SK-N-SH (cell line): Measurements from ENCODE around the gene SLC24A4. TPM values are rescaled to one million over a fixed set of nuclear protein-coding genes. Genes with fewer than 3 reads are reported as not detected.

Experiments used
- CTCF ChIA-PET: fragments of 300-600, 350-600 bp; formaldehyde crosslinking; extraction: SDS; loops from one replicate; lab custom pipeline; 2021; lab: Yijun Ruan, JAX
- POLR2A ChIA-PET: fragments of 350-600 bp; sonication (Branson Sonifier 250); formaldehyde crosslinking; extraction: SDS; loops from one replicate; lab custom pipeline; 2020; ENCODE audit warnings: antibody characterized with exemption, inconsistent platforms; lab: Yijun Ruan, JAX
- DNase-seq: peaks from one replicate; pipeline ENCODE4 v3.0.0; 2012
- H2AFZ ChIP-seq: fragments of 200-600 bp; sonication (generic); 2 replicates; pipeline ENCODE4 v1.8.1; 2016; ENCODE audit warnings: antibody characterized with exemption, mild to moderate bottlenecking, low read depth
- H3F3A ChIP-seq: fragments of 200-600 bp; sonication (generic); replicated peaks from 2 replicates; pipeline ENCODE3; 2016; ENCODE audit warnings: antibody characterized with exemption, mild to moderate bottlenecking; ENCODE audit not compliant: insufficient read depth
- H3K27ac ChIP-seq, 2 experiments: fragments of 200-500 bp in 1 of 2; fragments of 200-600 bp in 1 of 2; sonication (Bioruptor generic) in 1 of 2; sonication (generic), shearing (Covaris generic) in 1 of 2; 2 replicates each; pipeline versions ENCODE4 v1.5.1 to v1.6.1; 2014 to 2016; ENCODE audit warnings: low read depth in 2 of 2, inconsistent platforms in 1 of 2, low read length in 1 of 2, mild to moderate bottlenecking in 1 of 2, mixed read lengths in 1 of 2
- H3K27me3 ChIP-seq: fragments of 200-600 bp; sonication (generic), shearing (Covaris generic); 2 replicates; pipeline ENCODE4 v1.6.1; 2016; ENCODE audit warnings: mixed run types; ENCODE audit not compliant: insufficient read depth
- H3K36me3 ChIP-seq, 2 experiments: fragments of 200-500 bp in 1 of 2; fragments of 200-600 bp in 1 of 2; sonication (Bioruptor generic) in 1 of 2; sonication (generic) in 1 of 2; replicated peaks in 1 of 2; 2 replicates each; pipeline versions ENCODE3 to v1.5.1; 2014 to 2016; ENCODE audit warnings: low read length in 1 of 2, mild to moderate bottlenecking in 1 of 2; ENCODE audit not compliant: insufficient read depth in 2 of 2, control insufficient read depth in 1 of 2
- H3K4me1 ChIP-seq, 2 experiments: fragments of 200-500 bp in 1 of 2; fragments of 200-600 bp in 1 of 2; sonication (Bioruptor generic) in 1 of 2; sonication (generic), shearing (Covaris generic) in 1 of 2; 2 replicates each; pipeline versions ENCODE4 v1.5.1 to v1.6.1; 2014 to 2016; ENCODE audit warnings: low read depth in 1 of 2, low read length in 1 of 2, mixed run types in 1 of 2; ENCODE audit not compliant: insufficient read depth in 2 of 2, control insufficient read depth in 1 of 2
- H3K4me2 ChIP-seq: fragments of 200-600 bp; sonication (generic), shearing (Covaris generic); 2 replicates; pipeline ENCODE4 v1.6.1; 2017; ENCODE audit warnings: mixed run types
- H3K4me3 ChIP-seq, 2 experiments: fragments of 200-500 bp in 1 of 2; fragments of 200-600 bp in 1 of 2; sonication (Bioruptor generic) in 1 of 2; sonication (generic), shearing (Covaris generic) in 1 of 2; 2 replicates each; pipeline versions ENCODE4 v1.5.1 to v1.8.1; 2014 to 2016; ENCODE audit warnings: low read depth in 2 of 2, inconsistent platforms in 1 of 2, low read length in 1 of 2, mild to moderate bottlenecking in 1 of 2, mixed read lengths in 1 of 2, moderate library complexity in 1 of 2
- H3K79me2 ChIP-seq: fragments of 200-600 bp; sonication (generic); 2 replicates; pipeline ENCODE4 v1.8.1; 2017; ENCODE audit warnings: mild to moderate bottlenecking; ENCODE audit not compliant: insufficient read depth
- H3K9ac ChIP-seq: fragments of 200-600 bp; sonication (generic); 2 replicates; pipeline ENCODE4 v1.6.1; 2017; ENCODE audit warnings: mixed run types
- H3K9me2 ChIP-seq: fragments of 200-600 bp; sonication (generic); 2 replicates; pipeline ENCODE4 v1.6.1; 2017; ENCODE audit warnings: mixed run types
- H3K9me3 ChIP-seq: fragments of 200-600 bp; sonication (generic); 2 replicates; pipeline ENCODE4 v1.6.1; 2017; ENCODE audit warnings: mixed run types, mild to moderate bottlenecking, moderate library complexity
- H4K20me1 ChIP-seq: fragments of 200-600 bp; sonication (generic); 2 replicates; pipeline ENCODE4 v1.6.1; 2017; ENCODE audit warnings: mild to moderate bottlenecking, mixed run types; ENCODE audit not compliant: insufficient read depth
- ELF1 ChIP-seq: IDR thresholded peaks from 2 replicates; pipeline ENCODE4 v1.4.0; 2012
- GATA2 ChIP-seq: sonication (generic); formaldehyde crosslinking; IDR thresholded peaks from 2 replicates; pipeline ENCODE4 v1.5.0; 2020; ENCODE audit warnings: mild to moderate bottlenecking, missing genetic modification reagents
- JUND ChIP-seq: IDR thresholded peaks from 2 replicates; pipeline ENCODE4 v1.4.0; 2012
- MAX ChIP-seq: IDR thresholded peaks from 2 replicates; pipeline ENCODE4 v1.4.0; 2012; ENCODE audit warnings: low read depth
- MXI1 ChIP-seq: IDR thresholded peaks from 2 replicates; pipeline ENCODE4 v1.6.1; 2012; ENCODE audit warnings: mild to moderate bottlenecking, low read depth, low read length, improper control_type of control experiment
- NFIC ChIP-seq: IDR thresholded peaks from 2 replicates; pipeline ENCODE4 v1.4.0; 2012; ENCODE audit warnings: borderline replicate concordance
- RAD21 ChIP-seq: IDR thresholded peaks from 2 replicates; pipeline ENCODE4 v1.6.1; 2012; ENCODE audit warnings: mild to moderate bottlenecking, low read length
- RFX5 ChIP-seq: IDR thresholded peaks from 2 replicates; pipeline ENCODE4 v1.6.1; 2012; ENCODE audit warnings: mild to moderate bottlenecking, improper control_type of control experiment, low read length
- WGBS: methylation state at CpG from one replicate; pipeline ENCODE4 v1.1.6; 2017; ENCODE audit warnings: low lambda C conversion rate; 5-methylcytosine and 5-hydroxymethylcytosine counted together
- polyA plus RNA-seq, 3 experiments: library from polyadenylated mRNA; depleted of rRNA; stranded (reverse); fragments of >200 nt; gene quantifications; 2 replicates each; pipeline ENCODE4 v1.2.3, GENCODE V29; 2012
- TF ChIP-seq, protein P1 (sequence below): fragments of 150-350 bp; IDR thresholded peaks from 2 replicates; pipeline ENCODE4 v1.6.1; 2017; ENCODE audit warnings: antibody characterized with exemption, low read length, low read depth, borderline replicate concordance
- TF ChIP-seq, protein P2 (sequence below): IDR thresholded peaks from 2 replicates; pipeline ENCODE4 v1.4.0; 2012; ENCODE audit warnings: low read depth, borderline replicate concordance

The SLC24A4 gene
- polyA plus RNA-seq, 1 of the 3 experiments (the other 2 are of a cell fraction) = 0.07 TPM

GRCh38 chr14:92383805-92384204 is 60.8 kb downstream of the SLC24A4 start:
- H3K9ac ChIP-seq = no peak overlapping the region
- H3F3A ChIP-seq = no peaks in the 10 kb centered on the region
- no peaks in the 10 kb centered on the region for H3K36me3 ChIP-seq
- DNase-seq = no peak
- no peak overlapping the region for H3K4me3 ChIP-seq
- H4K20me1 ChIP-seq = no peaks in the 10 kb centered on the region
- 30% methylated on average over 12 of the region's 12 CpGs for WGBS
- no peak overlapping the region for H3K27ac ChIP-seq
- no peaks in the 10 kb centered on the region for H3K9me3 ChIP-seq
- no peak overlapping the region for H3K4me2 ChIP-seq
- H2AFZ ChIP-seq = no peak overlapping the region
- ChIA-PET CTCF (interaction anchor here (1.0 kb wide), 1 partner anchor 304 kb away, joined by 3 read pairs; no protein-coding TSS in a partner anchor), POLR2A (no interaction called here)
- H3K27me3 ChIP-seq = peaks cover 53% of the 10 kb centered on the region
- no peaks in the 10 kb centered on the region for H3K79me2 ChIP-seq
- H3K9me2 ChIP-seq = no peaks in the 10 kb centered on the region
- no peaks in the 10 kb centered on the region for H3K4me1 ChIP-seq
- TF ChIP-seq NFIC = no peak
- TF ChIP-seq MAX = no peak
- TF ChIP-seq GATA2 (CRISPR knock-in tag) = no peak
- TF ChIP-seq JUND = no peak
- TF ChIP-seq ELF1 = no peak
- TF ChIP-seq RAD21 = no peak
- TF ChIP-seq, protein P1, sequence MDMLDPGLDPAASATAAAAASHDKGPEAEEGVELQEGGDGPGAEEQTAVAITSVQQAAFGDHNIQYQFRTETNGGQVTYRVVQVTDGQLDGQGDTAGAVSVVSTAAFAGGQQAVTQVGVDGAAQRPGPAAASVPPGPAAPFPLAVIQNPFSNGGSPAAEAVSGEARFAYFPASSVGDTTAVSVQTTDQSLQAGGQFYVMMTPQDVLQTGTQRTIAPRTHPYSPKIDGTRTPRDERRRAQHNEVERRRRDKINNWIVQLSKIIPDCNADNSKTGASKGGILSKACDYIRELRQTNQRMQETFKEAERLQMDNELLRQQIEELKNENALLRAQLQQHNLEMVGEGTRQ = no peak
- TF ChIP-seq, protein P2, sequence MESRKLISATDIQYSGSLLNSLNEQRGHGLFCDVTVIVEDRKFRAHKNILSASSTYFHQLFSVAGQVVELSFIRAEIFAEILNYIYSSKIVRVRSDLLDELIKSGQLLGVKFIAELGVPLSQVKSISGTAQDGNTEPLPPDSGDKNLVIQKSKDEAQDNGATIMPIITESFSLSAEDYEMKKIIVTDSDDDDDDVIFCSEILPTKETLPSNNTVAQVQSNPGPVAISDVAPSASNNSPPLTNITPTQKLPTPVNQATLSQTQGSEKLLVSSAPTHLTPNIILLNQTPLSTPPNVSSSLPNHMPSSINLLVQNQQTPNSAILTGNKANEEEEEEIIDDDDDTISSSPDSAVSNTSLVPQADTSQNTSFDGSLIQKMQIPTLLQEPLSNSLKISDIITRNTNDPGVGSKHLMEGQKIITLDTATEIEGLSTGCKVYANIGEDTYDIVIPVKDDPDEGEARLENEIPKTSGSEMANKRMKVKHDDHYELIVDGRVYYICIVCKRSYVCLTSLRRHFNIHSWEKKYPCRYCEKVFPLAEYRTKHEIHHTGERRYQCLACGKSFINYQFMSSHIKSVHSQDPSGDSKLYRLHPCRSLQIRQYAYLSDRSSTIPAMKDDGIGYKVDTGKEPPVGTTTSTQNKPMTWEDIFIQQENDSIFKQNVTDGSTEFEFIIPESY = no peak

GRCh38 chr14:92384461-92385133 is 61.6 kb downstream of the SLC24A4 start:
- WGBS = 25% methylated on average over 5 of the region's 5 CpGs
- Histone ChIP-seq H3K4me3 (no peak overlapping the region), H3K4me2 (no peak overlapping the region)
- TF ChIP-seq MXI1 = no peak
- no peak for TF ChIP-seq RFX5
- TF ChIP-seq, all 33 proteins: peak for 0
- H3K79me2 ChIP-seq = no peaks in the 10 kb centered on the region
- H4K20me1 ChIP-seq = no peaks in the 10 kb centered on the region
- no peak overlapping the region for H3K9ac ChIP-seq
- H2AFZ ChIP-seq = no peak overlapping the region
- no peak for DNase-seq
- H3K9me2 ChIP-seq = no peaks in the 10 kb centered on the region
- peaks cover 45% of the 10 kb centered on the region; the same call in 1 of the 2 replicates for H3K27me3 ChIP-seq
- H3K9me3 ChIP-seq = no peaks in the 10 kb centered on the region
- no peaks in the 10 kb centered on the region for H3K36me3 ChIP-seq
- H3F3A ChIP-seq = no peaks in the 10 kb centered on the region
- ChIA-PET CTCF (interaction anchor here (1.0 kb wide), 1 partner anchor 303 kb away, joined by 3 read pairs; no protein-coding TSS in a partner anchor), POLR2A (no interaction called here)
- H3K4me1 ChIP-seq = no peaks in the 10 kb centered on the region
- H3K27ac ChIP-seq = no peak overlapping the region
